GM11168 (cell line): Measurements from ENCODE around the gene SPRING1.

ENCODE experiments used
- in situ Hi-C: fragments of 300-500 bp; cut with MboI; formaldehyde crosslinking; loops from one replicate; pipeline ENCODE4 v1.12.0; 2022; ENCODE audit warnings: low sequenced_read_pairs; ENCODE audit not compliant: unreplicated experiment

The SPRING1 gene

GRCh38 chr12:116712458-116713303 lies 25.2 kb downstream of the SPRING1 start:
- in situ Hi-C loops: no loop called here

GRCh38 chr12:116710370-116711150 lies 27.3 kb downstream of the SPRING1 start:
- in situ Hi-C loops: no loop called here

DNA sequence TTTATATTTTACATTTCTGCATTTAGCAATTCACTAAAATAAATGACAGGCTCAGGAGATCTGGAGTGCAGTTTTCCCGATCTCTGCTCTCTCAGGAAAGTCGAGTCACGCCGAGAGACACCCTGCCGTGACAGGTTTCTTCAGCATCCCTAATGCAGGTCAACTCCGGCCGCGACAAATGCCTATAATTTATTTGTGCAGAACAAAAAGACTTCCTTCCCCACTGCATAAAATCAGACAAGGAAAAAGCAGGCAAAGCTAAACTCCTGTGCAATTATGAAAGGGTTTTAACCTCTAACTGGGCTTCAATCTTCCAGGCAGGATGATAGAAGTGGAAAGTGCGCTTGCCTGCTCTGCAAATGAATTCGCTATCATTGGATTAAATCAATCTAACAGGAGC lies 28.1 kb downstream of the SPRING1 start:
- in situ Hi-C loops: loop anchor here (10.0 kb wide), 1 partner anchor 405 kb away; no protein-coding TSS in a partner anchor

DNA sequence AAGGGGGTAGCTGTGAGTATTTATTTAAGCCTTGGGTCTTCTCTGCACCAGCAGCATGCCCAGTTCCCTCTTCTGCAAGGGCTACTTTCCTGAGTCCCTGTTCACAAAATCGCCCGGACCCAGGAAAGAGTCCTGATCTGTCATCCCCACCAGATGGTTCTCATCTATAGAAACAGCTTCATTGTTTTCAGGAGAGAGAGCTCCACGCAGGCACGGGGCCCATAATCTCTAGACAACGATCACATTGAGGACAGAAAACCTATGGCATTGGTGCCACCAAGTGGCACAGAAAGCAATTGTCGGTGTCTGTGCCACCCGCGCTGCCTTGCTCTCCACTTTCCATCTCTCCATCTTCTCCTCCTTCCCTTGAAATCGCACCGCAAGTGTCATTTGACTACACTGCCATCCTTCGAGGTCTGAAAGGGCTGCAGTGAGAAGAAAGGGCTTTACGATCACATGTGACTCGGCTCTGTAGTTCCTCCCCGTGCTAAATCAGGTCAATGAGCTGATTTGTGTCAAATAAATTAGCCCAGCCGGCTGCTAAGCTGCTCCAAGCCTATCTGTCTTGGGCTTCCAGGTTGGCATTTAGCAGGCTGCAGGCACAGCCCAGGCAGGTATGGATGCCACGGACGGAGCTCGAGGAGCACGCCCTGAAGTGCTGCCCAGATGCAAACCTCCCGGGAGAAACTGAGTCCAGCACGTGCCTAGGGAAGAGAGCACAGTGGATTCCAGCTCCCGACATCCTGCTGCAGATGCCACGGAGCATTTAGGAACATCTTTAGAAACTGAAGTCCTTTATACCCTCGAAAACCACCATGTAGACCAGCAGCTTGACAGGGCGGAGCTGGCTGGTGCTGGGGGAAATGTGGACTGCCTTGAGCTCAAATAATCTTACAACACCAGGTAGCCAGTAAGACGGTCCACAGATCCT lies 28.8 kb downstream of the SPRING1 start:
- in situ Hi-C loops: loop anchor here (10.0 kb wide), 1 partner anchor 406 kb away; no protein-coding TSS in a partner anchor

DNA sequence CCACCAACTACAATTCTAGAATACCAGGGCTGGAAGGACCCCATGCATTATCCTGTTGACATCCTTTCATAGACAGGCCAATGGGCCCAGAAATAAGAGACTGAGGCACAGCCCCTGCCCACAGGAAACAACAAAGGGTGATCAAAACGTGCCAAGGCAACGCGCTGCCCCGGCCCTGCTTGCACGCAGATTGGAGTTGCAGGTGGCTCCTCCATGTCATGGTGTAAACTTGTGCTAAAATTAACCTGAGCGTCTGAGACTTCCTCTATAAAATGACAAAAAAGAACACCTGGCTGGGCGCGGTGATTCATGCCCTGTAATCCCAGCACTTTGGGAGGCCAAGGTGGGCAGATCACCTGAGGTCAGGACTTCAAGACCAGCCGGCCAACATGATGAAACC lies 30.1 kb downstream of the SPRING1 start:
- in situ Hi-C loops: loop anchor here (10.0 kb wide), 1 partner anchor 407 kb away; no protein-coding TSS in a partner anchor

GRCh38 chr12:116703214-116703795 lies 34.6 kb downstream of the SPRING1 start:
- in situ Hi-C loops: loop anchor here (10.0 kb wide), 1 partner anchor 411 kb away; no protein-coding TSS in a partner anchor

GRCh38 chr12:116701432-116701831 lies 36.4 kb downstream of the SPRING1 start:
- in situ Hi-C loops: loop anchor here (10.0 kb wide), 1 partner anchor 413 kb away; no protein-coding TSS in a partner anchor

DNA sequence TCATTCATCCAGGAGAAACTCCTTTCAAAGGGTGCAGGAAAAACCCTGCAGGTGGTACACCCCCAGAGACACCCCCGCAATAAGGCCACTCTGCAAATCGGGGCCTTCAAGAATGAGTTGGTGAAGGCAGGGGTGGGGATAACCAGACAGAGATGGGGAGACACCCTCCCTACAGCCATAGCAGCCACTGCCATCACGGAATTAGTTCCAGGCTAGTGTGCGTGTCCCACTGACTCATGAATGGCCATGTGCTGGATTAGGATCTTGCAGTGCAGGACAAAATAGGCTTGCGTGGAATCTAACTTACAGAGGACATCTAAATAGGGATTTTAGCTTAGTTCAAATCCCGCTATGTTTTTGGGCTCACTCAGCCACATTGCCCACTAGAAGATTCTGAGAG lies 37.8 kb downstream of the SPRING1 start:
- in situ Hi-C loops: loop anchor here (10.0 kb wide), 1 partner anchor 415 kb away; no protein-coding TSS in a partner anchor

DNA sequence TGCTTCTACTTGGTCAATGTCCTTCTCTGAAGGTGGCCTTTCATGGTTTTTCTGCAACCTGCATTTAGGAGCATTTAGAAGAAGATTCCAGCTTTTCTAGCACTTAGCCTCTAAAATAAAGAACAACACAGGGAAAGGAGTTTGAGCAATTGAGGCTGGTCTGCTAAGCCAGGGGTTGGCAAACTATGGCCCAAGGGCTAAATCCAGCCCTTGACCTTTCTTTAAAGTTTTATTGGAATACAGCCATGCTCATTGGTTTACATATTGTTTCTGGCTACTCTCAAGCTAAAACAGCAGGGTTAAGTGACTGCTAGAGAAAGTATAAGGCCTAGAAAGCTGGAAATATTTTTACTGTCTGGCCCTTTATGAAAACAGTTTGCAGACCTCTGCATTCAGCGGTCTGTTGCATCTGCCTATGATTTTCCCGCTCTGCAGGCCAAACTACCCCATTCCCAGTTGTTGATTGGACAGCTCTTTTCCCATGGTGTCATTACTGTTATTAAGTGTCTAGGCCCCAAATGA lies 39.3 kb downstream of the SPRING1 start:
- in situ Hi-C loops: no loop called here

DNA sequence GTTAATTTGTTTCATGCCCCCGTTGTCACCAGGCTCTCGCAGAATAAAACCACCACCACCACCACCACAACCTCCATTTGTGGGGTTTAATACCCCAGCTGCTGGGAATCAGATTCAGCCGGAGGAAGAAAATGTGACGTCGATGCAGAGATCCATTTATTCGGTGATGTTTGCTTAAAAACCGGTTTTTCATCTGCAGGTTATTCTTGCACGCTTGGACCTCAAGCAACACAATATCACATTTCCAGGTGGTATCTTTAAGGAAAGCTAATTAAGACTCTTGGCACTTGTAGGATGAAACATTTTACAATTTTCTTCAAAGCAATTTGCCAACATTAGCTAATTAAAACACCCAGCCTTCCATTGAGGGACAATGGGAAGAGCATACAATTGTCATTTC lies 39.8 kb downstream of the SPRING1 start:
- in situ Hi-C loops: no loop called here

DNA sequence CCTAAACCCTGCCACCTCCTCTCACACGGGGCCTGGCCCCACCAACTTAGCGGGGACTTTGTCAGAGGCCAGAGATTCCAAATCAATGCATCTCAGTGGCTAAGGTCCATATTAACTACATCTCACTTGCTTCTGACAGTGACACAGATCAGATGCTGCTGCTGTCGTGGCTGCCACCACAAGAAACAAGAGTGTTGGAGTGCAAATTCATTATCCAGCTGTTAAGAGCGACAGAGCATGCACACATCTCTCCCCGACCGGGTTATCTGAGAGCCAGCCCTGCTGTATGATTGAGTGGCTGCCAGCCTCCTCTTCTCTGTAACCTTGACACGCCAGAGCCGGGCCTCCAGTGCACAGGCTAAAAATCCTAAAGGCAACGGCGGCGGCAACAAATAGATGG lies 40.2 kb downstream of the SPRING1 start:
- in situ Hi-C loops: no loop called here

DNA sequence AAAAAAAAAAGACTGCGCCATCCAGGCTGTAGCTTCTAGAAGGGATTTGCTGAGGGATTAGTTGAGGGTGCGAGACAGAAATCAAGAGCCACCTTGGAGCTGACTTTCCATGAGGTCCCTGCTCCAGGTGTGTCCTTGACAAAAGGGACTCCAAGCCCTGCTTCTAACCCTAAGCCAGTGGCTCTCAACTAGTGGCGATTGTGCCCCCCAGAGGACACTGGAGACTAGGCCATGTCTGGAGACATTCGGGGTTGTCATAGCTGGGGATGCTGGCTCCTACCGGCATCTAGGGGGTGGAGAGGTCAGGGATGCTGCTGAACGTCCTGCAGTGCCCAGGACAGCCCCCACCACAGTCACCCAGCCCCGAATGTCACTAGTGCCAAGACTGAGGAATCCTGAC lies 40.6 kb downstream of the SPRING1 start:
- in situ Hi-C loops: no loop called here

GRCh38 chr12:116695464-116695725 lies 42.5 kb downstream of the SPRING1 start:
- in situ Hi-C loops: no loop called here

DNA sequence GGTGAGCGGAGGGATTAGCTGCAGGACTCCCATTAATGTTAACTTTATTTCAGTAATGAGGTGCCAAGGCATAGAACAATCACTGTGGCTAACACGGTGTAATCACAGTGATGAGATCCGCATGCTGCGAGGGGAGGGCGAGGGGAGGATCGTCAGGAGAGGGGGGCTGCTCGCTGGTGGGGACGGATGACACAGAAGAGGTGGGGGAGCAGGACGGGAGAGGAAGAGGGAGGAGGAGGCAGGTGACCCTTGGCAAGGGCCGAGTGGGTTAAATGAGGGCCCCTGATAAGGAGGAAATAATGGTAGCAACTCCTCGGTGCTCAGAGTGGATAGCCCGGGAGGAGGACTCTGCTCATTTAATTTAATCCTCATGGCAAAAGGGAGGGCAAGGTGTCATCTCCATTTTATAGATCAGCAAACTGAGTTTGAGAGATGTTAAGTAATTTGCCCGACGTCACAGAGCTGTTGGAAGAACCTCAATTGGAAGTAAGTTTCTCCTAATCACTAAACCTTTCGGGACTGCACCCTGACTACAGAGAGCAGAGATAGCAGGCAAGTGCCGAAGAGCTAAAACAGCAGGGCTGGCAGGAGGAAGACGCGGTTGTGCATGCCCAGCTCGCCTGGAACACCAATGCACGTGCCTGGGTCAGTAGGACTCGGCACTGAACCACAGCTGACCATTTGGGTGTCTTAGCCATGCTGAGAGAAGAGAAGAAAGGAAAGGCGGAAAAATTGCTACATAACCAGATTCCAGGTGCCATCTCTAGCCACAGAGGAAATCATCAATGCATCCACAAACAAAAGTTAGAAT lies 43.0 kb downstream of the SPRING1 start:
- in situ Hi-C loops: no loop called here

- in situ Hi-C loops: no loop called here
Measured at GRCh38 chr12:116693286-116694227, 44.3 kb downstream of the SPRING1 start.

DNA sequence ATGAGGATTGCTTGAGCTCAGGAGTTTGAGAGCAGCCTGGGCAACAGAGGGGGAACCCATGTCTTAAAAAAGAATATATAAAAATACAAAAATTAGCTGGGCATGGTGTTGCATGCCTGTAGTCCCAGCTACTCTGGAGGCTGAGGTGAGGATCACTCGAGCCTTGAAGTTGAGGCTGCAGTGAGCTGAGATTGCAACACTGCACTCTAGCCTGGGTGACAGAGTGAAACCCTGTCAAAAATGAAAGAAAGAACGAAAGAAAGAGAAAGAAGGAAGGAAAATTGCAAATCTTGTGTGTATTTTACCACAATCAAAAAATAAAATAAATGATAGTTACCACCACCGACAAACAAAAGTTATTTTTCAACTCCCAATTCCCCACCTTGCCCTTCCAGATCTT lies 45.3 kb downstream of the SPRING1 start:
- in situ Hi-C loops: no loop called here

- in situ Hi-C loops: no loop called here
Measured at GRCh38 chr12:116691636-116692035, 46.2 kb downstream of the SPRING1 start.

GRCh38 chr12:116691205-116691604 lies 46.7 kb downstream of the SPRING1 start:
- in situ Hi-C loops: no loop called here
